HG03066 (cell line): Measurements from ENCODE around the gene SCYGR4.

Experiments used
- ATAC-seq: cut with Tn5 transposase; IDR thresholded peaks from one replicate; pipeline ENCODE4 v1.9.1; 2021; ENCODE audit warnings: low read depth; ENCODE audit not compliant: unreplicated experiment

Gene SCYGR4

DNA sequence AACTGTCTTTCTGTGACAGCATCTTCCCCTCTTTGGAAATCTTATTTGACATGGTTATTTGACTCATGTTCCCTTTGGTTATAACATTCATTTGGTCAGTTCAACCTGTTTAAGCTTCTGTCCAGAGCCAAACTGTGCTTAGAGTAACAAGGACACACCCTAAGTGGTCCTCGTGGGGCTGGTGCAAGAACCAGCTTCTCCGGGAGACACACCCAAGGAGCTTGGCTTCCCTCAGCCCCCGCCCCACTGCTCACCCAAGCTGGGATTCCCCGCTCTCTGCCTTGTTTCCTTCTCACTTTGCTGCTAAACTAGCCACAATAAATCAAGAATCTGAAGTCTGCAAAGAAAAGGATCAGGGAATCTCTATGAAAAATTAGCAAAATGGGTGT lies 4.0 kb upstream of the SCYGR4 start:
- ATAC-seq: no peak

DNA sequence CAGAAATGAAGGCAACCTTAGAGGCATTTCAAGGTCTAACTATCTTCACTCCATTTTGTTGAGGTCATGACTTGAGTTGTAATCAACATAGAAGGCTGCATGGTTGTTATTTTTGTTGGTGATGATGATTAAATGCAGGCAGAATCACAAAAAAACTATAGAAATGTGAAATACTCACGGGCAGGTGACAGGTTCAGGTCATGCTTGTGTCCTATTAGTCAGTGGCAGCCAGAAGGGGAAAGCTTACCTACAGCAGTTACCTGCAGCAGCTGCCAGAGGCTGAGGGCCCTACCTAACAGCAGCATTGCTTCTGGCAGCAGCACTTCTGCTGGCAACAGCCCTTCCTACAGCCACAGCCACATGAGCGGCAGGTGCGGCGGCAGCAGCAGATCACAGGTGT lies 3.1 kb upstream of the SCYGR4 start:
- no peak for ATAC-seq

- ATAC-seq: no peak
Measured at GRCh38 chr2:227614740-227615139, 2.6 kb upstream of the SCYGR4 start, which contains the start of gene SCYGR3. Gene SCYGR3 (minus strand): TSS chr2:227614840. CDS start chr2:227614840, 0 bp downstream.

DNA sequence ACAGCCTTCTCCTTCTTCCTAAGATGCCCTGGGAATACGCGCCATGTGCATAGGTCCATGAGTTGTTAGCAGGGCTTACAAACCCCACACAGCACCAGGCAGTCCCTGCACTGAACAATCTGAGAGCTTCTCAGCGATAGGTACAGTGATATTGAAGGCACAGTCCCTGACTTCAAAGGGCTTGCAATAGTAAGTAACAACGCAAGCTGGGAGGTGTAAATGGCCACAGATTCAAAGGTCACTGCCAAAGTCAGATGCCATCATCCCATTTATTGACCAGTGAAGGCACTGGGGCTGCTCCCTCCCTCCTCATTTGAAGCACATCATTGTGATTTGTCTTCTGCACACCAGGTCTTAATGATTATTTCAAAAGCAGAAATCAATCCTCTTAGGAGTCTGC lies 2.1 kb upstream of the SCYGR4 start:
- no peak for ATAC-seq

- ATAC-seq: no peak
Measured at GRCh38 chr2:227615906-227616305, 1.4 kb upstream of the SCYGR4 start.

DNA sequence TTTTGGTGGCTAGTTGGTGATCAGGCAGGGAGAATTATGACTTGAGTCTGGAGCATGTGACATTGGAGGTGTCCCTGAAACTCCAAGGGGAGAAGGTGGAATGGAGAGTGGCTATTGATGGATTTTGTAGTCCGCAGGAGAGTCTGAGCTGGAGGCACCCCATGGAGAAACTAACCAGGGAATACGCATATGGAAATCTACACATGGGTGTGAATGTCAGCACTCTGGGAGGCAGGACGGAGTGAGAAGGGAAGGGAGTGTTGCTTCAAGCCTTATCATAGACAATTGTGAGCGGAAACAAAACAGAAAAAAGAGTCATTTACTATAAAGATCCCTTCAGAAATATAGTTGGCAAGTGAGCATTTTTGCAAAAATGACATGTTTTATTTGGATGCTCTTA lies 667 bp upstream of the SCYGR4 start:
- no peak for ATAC-seq

GRCh38 chr2:227623226-227623625 lies 5.9 kb downstream of the SCYGR4 start:
- ATAC-seq: no peak

DNA sequence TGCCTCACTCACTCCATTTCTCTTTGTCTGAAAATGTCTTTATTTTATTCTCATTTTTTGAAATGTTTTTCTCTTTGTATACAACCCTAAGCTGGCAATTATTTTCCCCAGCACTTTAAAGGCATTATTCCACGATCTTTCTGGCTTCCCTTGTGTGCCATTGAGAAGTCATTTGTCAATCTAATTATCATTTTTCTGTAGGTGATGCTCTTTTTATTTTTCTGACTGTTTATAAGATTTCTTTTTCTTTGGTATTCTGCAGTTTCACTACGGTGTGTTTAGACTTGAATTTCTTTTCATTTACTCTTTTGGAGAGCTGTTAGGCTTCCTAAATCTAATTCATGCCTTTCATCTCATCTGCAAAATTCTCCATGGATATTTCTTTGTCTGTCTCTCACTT lies 8.1 kb downstream of the SCYGR4 start:
- no peak for ATAC-seq

DNA sequence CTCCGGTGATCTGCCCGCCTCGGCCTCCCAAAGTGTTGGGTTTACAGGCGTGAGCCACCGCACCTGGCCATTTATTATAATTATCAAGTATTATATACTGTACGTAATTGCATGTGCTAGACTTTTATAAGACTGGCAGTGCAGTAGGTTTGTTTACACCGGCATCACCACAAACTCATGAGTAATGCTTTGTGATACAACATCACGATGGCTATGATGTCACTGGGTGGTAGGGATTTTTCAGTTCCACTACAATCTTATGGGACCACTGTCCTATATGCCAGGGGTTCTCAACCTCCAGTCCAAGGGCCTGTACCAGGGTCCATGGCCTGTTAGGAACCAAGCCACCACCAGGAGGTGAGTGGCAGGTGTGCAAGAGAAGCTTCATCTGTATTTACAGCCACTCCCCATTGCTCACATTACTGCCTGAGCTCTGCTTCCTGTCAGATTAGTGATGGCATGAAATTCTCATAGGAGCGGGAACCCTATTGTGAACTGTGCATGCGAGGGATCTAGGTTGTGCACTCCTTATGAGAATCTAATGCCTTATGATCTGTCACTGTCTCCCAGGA lies 9.4 kb downstream of the SCYGR4 start:
- ATAC-seq: no peak

DNA sequence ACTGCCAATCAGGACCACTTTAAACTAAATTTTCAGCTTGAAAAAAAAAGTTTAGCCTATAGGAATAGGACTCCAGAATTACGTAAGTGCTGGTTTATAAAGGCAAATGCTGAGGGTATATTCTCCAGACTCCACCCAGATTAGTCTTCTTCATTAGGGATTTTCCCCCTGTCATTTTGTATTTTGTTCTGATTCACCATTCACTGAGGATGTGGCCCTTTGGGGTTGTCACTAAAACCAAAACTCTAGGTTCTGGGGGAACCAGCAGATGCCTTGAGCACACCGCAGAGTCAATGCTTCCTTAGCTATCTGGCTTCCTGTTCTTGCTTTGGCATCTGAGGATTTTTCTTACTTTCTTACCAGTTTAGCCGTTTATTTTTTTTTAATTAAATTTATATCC lies 10.5 kb downstream of the SCYGR4 start:
- ATAC-seq: peak; percentile 80

DNA sequence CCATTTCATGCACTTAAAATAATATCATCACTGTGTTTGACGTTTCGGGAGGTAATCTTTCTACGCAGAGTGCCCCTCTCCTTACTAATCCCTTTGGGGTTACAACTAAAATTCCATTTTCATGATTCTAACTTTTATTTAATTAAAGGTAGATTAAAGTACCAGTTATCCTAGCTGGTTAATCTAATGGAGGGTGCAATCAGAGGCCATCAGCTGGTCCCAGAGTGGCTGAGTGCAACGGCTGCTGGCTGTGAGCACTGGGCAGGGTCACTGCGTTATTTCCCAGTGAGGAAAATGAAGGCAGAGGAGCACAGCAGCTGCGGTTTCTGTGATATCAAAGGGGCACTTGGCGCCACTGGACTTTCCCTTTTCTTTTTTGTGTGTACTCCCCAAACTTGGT lies 12.1 kb downstream of the SCYGR4 start:
- no peak for ATAC-seq

DNA sequence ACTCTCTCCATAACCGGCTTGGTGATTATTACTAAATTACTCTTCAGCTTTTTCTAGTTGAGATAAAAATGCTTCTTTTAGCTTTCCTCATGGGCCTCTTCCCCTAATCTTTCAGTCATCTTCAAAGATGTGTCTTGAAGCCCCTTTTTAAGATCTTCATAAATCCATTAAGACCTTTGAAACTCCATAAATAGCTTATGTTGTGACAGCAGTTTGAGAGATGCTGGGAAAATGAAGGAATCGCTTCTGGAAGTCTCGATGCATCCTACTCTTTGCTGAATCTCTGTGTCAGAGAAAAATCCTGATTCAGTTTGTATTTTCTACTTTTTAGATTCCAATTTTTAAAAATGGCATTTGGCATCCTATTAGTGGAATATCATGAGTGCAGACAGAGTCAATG lies 13.0 kb downstream of the SCYGR4 start:
- ATAC-seq: no peak

DNA sequence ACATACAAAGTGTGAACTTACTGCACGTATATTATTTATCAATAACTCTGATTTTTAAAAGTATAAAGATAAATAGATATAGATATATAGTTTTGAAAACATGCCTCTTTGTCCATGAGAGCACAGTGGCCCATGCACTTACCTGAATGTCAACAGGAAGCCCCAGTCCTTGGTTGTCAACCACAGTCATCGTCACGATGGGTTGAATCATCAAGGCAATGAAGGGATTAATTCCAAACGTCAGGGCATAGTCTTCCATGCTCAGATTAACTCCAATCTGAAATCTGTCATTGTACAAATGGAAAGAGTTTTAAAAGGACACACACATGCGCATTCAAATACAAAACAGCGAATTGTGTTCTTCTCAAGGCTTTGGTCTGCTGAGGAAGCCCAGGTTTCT lies 15.5 kb downstream of the SCYGR4 start:
- ATAC-seq: no peak

- no peak for ATAC-seq
Measured at GRCh38 chr2:227634201-227634600, 16.9 kb downstream of the SCYGR4 start.

DNA sequence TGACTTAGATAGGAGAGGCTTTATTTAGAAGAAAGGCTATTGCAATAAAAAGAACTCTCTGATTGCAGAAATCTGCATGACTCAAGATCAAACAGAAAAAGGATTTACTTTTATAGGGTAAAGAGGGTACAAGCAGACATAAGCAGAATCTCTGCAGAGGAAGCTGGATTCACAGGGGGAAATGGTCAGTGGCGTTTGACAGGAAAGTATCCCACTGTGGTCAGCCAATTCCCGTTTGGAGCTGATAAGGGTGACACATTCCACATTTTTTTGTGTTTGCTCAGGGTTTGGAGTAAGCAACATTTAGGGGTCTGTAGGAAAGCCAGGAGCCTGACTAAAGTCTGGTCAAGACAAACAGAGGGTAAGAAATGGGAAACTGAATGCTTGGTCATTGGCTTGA lies 25.4 kb downstream of the SCYGR4 start:
- ATAC-seq: no peak

GRCh38 chr2:227643990-227644551 lies 26.8 kb downstream of the SCYGR4 start:
- no peak for ATAC-seq

GRCh38 chr2:227653419-227653818 lies 36.1 kb downstream of the SCYGR4 start:
- no peak for ATAC-seq

DNA sequence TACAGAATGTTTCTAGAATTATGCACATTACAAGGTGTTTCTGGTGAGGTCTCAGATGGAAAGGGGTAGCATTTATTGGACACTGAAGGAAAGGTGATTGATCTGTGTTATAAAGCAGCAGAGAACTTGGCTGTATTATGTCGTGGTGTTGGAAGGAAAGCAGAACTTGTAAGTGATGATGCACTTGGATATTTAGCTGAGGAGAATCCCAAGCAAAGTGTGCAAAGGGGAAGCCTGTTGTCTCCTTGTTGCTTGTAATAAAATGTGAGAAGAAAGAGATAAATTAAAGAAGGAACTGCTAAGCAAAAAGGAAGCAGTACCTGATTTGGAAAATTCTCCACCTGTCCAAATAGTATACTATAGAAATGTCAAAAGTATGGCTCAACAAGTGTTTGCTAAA lies 37.1 kb downstream of the SCYGR4 start:
- ATAC-seq: no peak

- no peak for ATAC-seq
Measured at GRCh38 chr2:227655454-227655853, 38.2 kb downstream of the SCYGR4 start.

- ATAC-seq: no peak
Measured at GRCh38 chr2:227657199-227657845, 40.0 kb downstream of the SCYGR4 start.

GRCh38 chr2:227661025-227661649 lies 43.8 kb downstream of the SCYGR4 start:
- no peak for ATAC-seq

- ATAC-seq: no peak
Measured at GRCh38 chr2:227661827-227662226, 44.5 kb downstream of the SCYGR4 start.
